BLaER1 treated with 17β-estradiol and CSF1 and Interleukin-3, amounts not matched to agents 10 nM and 100 nM (cell line): ENCODE results near the gene ATF4.
"Not testable (repeated sequence)": the region's sequence is repeated elsewhere in the genome, so short reads cannot be mapped to it uniquely, and the experiment has no call there.

Experiments used
- H3K27ac ChIP-seq, 11 experiments: shearing (Covaris generic); formaldehyde crosslinking; 2 replicates each; pipeline ENCODE4 v1.8.1; 2022
- H3K27me3 ChIP-seq, 11 experiments: shearing (Covaris generic); formaldehyde crosslinking; 2 replicates each; pipeline ENCODE4 v1.8.1; 2022
- H3K36me3 ChIP-seq, 11 experiments: shearing (Covaris generic); formaldehyde crosslinking; 2 replicates each; pipeline ENCODE4 v1.8.1; 2022
- H3K4me1 ChIP-seq, 10 experiments: shearing (Covaris generic); formaldehyde crosslinking; 2 replicates each; pipeline ENCODE4 v1.8.1; 2022
- H3K4me2 ChIP-seq, 11 experiments: shearing (Covaris generic); formaldehyde crosslinking; 2 replicates each; pipeline ENCODE4 v1.8.1; 2022
- H3K4me3 ChIP-seq, 10 experiments: shearing (Covaris generic); formaldehyde crosslinking; 2 replicates each; pipeline ENCODE4 v1.8.1; 2022
- H3K9ac ChIP-seq, 11 experiments: shearing (Covaris generic); formaldehyde crosslinking; 2 replicates each; pipeline ENCODE4 v1.8.1; 2022
- H3K9me3 ChIP-seq, 11 experiments: shearing (Covaris generic); formaldehyde crosslinking; replicated peaks in 1 of 11; 2 replicates each; pipeline ENCODE4 v1.8.1; 2022
- H4K20me1 ChIP-seq, 11 experiments: shearing (Covaris generic); formaldehyde crosslinking; 2 replicates each; pipeline ENCODE4 v1.8.1; 2022
- Cebpa-rat ChIP-seq, 11 experiments: shearing (Covaris generic); IDR thresholded peaks; 2 replicates each; pipeline ENCODE4 v1.8.1; 2022

The ATF4 gene

DNA sequence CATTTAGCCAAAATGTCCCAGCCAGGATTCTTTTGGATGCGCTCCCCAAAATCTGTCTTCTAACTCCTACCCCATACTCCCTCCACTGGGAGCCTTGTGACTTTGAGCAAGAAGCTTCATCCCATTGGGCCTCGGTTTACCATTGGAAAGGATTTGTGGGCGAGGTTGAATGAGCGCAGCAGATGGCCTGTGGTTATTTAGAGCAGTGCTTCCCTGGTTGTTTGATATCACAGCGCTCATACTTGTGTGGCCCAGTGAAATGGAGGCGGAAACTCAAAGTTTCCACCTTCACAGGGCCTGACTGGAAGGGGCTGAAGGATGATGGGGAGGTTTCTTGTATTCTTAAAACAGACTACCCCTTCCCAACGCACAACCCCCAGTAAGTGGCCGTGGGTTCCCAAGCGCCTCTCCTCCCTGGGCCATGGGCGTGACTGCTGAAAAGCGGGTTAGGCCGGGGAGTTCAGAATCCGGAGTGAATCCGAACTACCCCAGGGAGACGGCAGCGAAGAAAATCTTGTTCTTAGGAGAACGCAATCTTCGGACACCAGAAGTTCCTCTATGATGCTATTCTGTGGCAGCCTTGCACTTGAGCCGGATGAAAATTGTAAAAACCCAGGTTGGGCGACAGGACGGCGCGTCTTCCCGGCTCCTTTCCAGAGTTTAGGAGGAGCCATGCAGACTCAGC is 1.2 kb upstream of the ATF4 start:
- TF ChIP-seq Cebpa-rat (IDR thresholded peaks at IDR 0.05) = no peak
- peak overlapping the region; percentile 94 to 100 (median 99) for H3K9ac ChIP-seq
- H3K4me2 ChIP-seq = peak overlapping the region; percentile 84 to 99 (median 92)
- peak overlapping the region; percentile 97 to 100 (median 99) for H3K27ac ChIP-seq
- peak overlapping the region; percentile 80 to 100 (median 98) for H3K4me3 ChIP-seq
- H3K9me3 ChIP-seq = 0 out of 22 replicates have a peak, but pooled peaks cover 0 to 6% (median 0%) of the 10 kb centered on the region in 11 experiments
- peaks cover 43 to 67% (median 53%) of the 10 kb centered on the region in 10 experiments for H3K4me1 ChIP-seq
- H3K36me3 ChIP-seq = peaks cover 60 to 76% (median 71%) of the 10 kb centered on the region in 11 experiments
- no peaks in the 10 kb centered on the region for H3K27me3 ChIP-seq
- peaks cover 44 to 76% (median 57%) of the 10 kb centered on the region in 11 experiments for H4K20me1 ChIP-seq

DNA sequence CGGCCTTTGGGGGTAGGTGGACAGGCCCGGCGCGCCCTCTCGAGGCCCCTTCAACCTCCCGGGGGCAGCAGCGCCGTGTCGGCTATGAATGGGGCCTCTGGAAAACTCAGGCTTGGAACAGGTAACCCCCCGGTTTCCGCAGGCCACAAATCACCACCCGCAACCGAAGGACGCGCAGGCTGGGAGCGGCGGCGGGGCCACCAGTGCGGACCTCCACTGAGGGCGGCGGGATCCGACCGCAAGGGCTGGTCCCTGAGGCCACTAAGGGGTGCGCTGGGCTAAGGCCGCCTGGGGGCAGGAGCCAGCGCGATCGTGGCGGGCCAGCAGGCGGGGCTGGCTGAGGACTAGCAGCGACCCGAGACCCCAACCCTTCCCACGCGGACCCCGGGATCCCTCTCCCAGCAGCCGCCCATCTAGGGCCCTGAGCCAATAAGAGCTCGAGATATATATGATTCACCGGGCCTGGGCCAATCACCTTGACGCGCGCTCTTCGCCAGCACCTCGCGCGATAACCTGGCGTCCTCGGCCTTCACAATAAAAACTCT is 609 bp upstream of the ATF4 start:
- peaks cover 60 to 76% (median 71%) of the 10 kb centered on the region in 11 experiments for H3K36me3 ChIP-seq
- peaks cover 47 to 76% (median 58%) of the 10 kb centered on the region in 11 experiments for H4K20me1 ChIP-seq
- peak overlapping the region; percentile 80 to 100 (median 98) for H3K4me3 ChIP-seq
- 0 out of 22 replicates have a peak, but pooled peaks cover 0 to 6% (median 0%) of the 10 kb centered on the region in 11 experiments for H3K9me3 ChIP-seq
- H3K4me2 ChIP-seq = peak overlapping the region; percentile 84 to 99 (median 92)
- TF ChIP-seq Cebpa-rat (IDR thresholded peaks at IDR 0.05) = no peak
- no peaks in the 10 kb centered on the region for H3K27me3 ChIP-seq
- peak overlapping the region; percentile 94 to 100 (median 99) for H3K9ac ChIP-seq
- peak overlapping the region; percentile 97 to 100 (median 99) for H3K27ac ChIP-seq
- H3K4me1 ChIP-seq = peaks cover 49 to 67% (median 56%) of the 10 kb centered on the region in 10 experiments

DNA sequence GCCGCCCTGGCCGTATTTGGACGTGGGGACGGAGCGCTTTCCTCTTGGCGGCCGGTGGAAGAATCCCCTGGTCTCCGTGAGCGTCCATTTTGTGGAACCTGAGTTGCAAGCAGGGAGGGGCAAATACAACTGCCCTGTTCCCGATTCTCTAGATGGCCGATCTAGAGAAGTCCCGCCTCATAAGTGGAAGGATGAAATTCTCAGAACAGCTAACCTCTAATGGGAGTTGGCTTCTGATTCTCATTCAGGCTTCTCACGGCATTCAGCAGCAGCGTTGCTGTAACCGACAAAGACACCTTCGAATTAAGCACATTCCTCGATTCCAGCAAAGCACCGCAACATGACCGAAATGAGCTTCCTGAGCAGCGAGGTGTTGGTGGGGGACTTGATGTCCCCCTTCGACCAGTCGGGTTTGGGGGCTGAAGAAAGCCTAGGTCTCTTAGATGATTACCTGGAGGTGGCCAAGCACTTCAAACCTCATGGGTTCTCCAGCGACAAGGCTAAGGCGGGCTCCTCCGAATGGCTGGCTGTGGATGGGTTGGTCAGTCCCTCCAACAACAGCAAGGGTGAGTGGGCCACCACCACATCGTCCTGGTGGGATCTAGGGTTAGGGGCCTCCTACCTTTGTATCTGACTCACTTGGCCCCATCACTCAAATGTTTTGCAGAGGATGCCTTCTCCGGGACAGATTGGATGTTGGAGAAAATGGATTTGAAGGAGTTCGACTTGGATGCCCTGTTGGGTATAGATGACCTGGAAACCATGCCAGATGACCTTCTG is 934 bp downstream of the ATF4 start:
- Histone ChIP-seq H3K4me3 (peak overlapping the region; percentile 80 to 100 (median 98)), H4K20me1 (peaks cover 56 to 83% (median 60%) of the 10 kb centered on the region in 11 experiments), H3K4me2 (peak overlapping the region; percentile 84 to 100 (median 99)), H3K9ac (peak overlapping the region; percentile 94 to 100 (median 99)), H3K27ac (peak overlapping the region; percentile 97 to 100 (median 99)), H3K4me1 (peaks cover 57 to 67% (median 62%) of the 10 kb centered on the region in 10 experiments), H3K36me3 (peaks cover 45 to 75% (median 66%) of the 10 kb centered on the region in 11 experiments)
- H3K9me3 ChIP-seq, H3K27me3 ChIP-seq: not testable (repeated sequence)

DNA sequence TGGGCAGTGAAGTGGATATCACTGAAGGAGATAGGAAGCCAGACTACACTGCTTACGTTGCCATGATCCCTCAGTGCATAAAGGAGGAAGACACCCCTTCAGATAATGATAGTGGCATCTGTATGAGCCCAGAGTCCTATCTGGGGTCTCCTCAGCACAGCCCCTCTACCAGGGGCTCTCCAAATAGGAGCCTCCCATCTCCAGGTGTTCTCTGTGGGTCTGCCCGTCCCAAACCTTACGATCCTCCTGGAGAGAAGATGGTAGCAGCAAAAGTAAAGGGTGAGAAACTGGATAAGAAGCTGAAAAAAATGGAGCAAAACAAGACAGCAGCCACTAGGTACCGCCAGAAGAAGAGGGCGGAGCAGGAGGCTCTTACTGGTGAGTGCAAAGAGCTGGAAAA is 1.7 kb downstream of the ATF4 start:
- Histone ChIP-seq H3K4me3 (peak overlapping the region; percentile 80 to 100 (median 98)), H3K4me1 (peaks cover 60 to 73% (median 67%) of the 10 kb centered on the region in 10 experiments), H3K9ac (peak overlapping the region; percentile 94 to 100 (median 99)), H4K20me1 (peaks cover 62 to 87% (median 67%) of the 10 kb centered on the region in 11 experiments), H3K27ac (peak overlapping the region in 10 of 11 experiments; percentile 97 to 100 (median 98); a peak in 19 of 22 replicates), H3K36me3 (peaks cover 37 to 67% (median 61%) of the 10 kb centered on the region in 11 experiments), H3K4me2 (peak overlapping the region; percentile 84 to 100 (median 99))
- H3K9me3 ChIP-seq, H3K27me3 ChIP-seq: not testable (repeated sequence)

DNA sequence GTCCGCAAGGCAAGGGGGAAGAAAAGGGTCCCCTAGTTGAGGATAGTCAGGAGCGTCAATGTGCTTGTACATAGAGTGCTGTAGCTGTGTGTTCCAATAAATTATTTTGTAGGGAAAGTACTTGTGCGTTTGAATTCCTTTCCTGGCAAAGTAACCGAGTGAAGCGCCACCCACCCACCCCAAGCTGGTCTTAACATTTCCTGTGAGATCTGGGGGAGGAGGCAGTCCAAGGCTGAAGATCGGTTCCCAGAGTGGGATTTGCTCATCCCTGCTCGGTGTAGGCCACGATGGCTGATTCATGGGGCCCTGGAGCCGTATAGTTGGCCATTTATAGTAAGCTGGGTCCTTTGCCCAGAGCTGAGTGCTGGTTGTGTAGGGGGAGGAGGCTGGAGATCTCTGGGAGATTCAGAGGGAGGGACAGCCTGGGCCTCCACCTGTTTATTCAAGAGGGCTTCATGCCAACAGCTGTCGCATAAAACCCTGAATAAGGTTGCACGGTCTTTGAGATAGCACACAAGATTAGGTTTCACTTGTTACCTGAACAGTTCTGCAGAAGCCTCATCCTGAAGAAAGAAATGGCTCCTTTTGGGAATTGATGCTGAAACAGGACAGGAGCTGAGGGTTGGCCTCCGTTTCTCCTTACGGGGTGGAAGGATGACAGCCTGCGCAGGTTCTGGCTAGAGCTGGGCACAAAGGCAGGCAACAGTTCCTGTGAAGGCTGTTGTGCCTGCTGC is 2.4 kb downstream of the ATF4 start:
- Histone ChIP-seq H3K27me3 (no peaks in the 10 kb centered on the region), H3K4me3 (peak overlapping the region; percentile 80 to 100 (median 98)), H3K4me1 (peaks cover 60 to 75% (median 67%) of the 10 kb centered on the region in 10 experiments), H3K9ac (peak overlapping the region; percentile 94 to 100 (median 99)), H3K9me3 (0 out of 22 replicates have a peak, but pooled peaks cover 0 to 6% (median 0%) of the 10 kb centered on the region in 11 experiments), H3K27ac (peak overlapping the region in 10 of 11 experiments; percentile 31 to 100 (median 98); a peak in 17 of 22 replicates), H3K4me2 (peak overlapping the region; percentile 84 to 100 (median 99)), H3K36me3 (peaks cover 37 to 66% (median 56%) of the 10 kb centered on the region in 11 experiments), H4K20me1 (peaks cover 68 to 87% (median 73%) of the 10 kb centered on the region in 11 experiments)
- TF ChIP-seq Cebpa-rat (IDR thresholded peaks at IDR 0.05) = no peak

DNA sequence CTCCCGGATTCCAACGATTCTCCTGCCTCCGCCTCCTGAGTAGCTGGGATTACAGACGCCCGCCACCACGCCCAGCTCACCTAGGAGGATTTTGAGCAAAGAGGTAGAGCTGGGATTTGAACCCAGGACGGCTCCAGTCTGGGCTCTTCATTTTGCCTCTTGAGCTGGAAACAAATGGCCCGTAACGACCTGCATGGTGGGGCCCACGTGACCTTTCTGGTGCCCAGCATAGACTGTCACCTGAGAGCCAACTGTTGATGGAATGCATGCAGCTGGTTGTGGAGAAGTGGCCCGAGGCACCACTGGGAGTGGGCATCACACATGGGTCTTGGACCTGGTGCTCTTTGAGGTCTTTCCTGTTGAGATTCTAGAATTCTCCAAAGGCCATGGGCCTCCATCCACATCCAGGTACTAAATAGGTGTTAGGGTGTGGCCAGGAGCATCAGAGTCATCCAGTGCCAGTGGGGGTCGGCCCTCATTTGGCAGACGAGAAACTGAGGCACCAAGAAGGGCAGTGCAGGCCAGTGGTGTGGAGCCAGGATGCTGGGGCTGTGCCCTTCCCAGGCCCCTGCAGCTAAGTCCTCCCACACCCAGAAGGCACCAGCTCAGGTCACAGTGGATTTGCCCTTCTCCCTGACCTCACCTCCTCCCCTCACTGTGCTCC is 3.9 kb downstream of the ATF4 start:
- no peaks in the 10 kb centered on the region for H3K27me3 ChIP-seq
- 0 out of 22 replicates have a peak, but pooled peaks cover 0 to 6% (median 0%) of the 10 kb centered on the region in 11 experiments for H3K9me3 ChIP-seq
- H4K20me1 ChIP-seq = peaks cover 79 to 88% (median 88%) of the 10 kb centered on the region in 11 experiments
- H3K36me3 ChIP-seq = peaks cover 37 to 75% (median 59%) of the 10 kb centered on the region in 11 experiments
- peak overlapping the region in 9 of 10 experiments; percentile 80 to 100 (median 98); a peak in 15 of 20 replicates for H3K4me3 ChIP-seq
- no peak for TF ChIP-seq Cebpa-rat (IDR thresholded peaks at IDR 0.05)
- peak overlapping the region; percentile 84 to 100 (median 99) for H3K4me2 ChIP-seq
- peak overlapping the region in 9 of 11 experiments; percentile 94 to 100 (median 99); a peak in 13 of 22 replicates for H3K9ac ChIP-seq
- peaks cover 59 to 74% (median 67%) of the 10 kb centered on the region in 10 experiments for H3K4me1 ChIP-seq
- peak overlapping the region in 1 of 11 experiments; percentile 100; a peak in 2 of 22 replicates for H3K27ac ChIP-seq

DNA sequence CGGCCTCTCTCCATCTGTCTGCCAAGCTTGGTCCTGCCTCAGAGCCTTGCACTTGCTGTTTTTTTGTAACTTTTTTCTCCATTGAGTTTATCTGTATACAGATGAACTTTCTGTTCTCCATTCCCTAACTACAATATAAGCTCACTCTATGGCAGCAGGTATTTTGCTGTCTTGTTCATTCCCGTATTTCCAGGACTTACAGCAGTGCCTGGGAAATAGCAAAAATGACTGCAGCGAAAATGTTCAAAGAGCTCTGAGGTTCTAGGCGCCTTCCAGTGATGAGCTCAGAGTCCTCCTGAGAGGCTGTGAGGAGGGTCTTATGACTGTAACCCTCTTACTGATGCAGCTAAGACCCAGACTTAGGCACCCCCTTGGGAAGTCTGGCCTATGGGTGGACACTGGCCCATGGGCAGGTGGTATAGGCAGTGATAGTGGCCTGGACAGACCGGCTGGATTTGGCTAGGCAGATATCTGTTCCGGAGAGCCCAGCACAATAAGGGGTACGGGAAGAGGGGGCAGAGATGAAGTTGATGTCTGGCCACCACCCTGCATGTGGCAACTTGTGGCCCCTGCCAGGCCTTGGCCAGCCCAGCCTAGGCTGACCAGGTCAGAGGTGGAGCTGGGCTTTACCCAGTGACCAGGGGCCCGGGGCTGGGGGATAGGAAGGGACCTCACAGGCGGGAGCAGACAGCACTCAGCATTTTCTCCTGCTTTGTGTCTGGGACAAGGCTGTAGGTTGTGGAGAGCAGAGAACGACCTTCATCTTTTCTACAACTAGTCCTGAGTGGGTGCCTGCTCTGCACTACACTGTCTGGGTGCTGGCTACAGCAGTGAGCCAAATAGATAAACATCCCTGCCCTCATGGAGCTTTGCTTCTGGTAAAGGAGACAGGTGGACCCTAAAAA is 4.6 kb downstream of the ATF4 start:
- Histone ChIP-seq H3K9ac (peak overlapping the region in 7 of 11 experiments; percentile 26 to 100 (median 99); a peak in 10 of 22 replicates), H3K4me1 (peaks cover 67 to 82% (median 75%) of the 10 kb centered on the region in 10 experiments), H3K27ac (peak overlapping the region in 2 of 11 experiments; percentile 1 to 100; a peak in 1 of 22 replicates), H3K4me2 (peak overlapping the region; percentile 84 to 100 (median 99)), H3K4me3 (peak overlapping the region in 4 of 10 experiments; percentile 18 to 98 (median 88); a peak in 5 of 20 replicates), H3K27me3 (no peaks in the 10 kb centered on the region), H4K20me1 (peaks cover 79 to 96% (median 95%) of the 10 kb centered on the region in 11 experiments), H3K9me3 (0 out of 22 replicates have a peak, but pooled peaks cover 0 to 6% (median 0%) of the 10 kb centered on the region in 11 experiments), H3K36me3 (peaks cover 44 to 83% (median 66%) of the 10 kb centered on the region in 11 experiments)
- no peak for TF ChIP-seq Cebpa-rat (IDR thresholded peaks at IDR 0.05)
